Adipocyte (in vitro differentiated cells): ENCODE measurements around the gene CENPP.

ENCODE experiments used
- DNase-seq: peaks from one replicate; pipeline ENCODE4 v3.0.0-alpha.2; 2015; ENCODE audit warnings: low read depth
- H3K27me3 ChIP-seq: replicated peaks from 2 replicates; pipeline ENCODE4 v1.7.0; 2013; ENCODE audit warnings: mild to moderate bottlenecking, low read length, moderate library complexity; ENCODE audit not compliant: control insufficient read depth, insufficient read depth
- H3K36me3 ChIP-seq: 2 replicates; pipeline ENCODE4 v1.7.0; 2013; ENCODE audit warnings: low read length, mild to moderate bottlenecking, moderate library complexity; ENCODE audit not compliant: control insufficient read depth, insufficient read depth, severe bottlenecking
- H3K4me1 ChIP-seq: 2 replicates; pipeline ENCODE4 v1.7.0; 2013; ENCODE audit warnings: mild to moderate bottlenecking, low read length, moderate library complexity; ENCODE audit not compliant: control insufficient read depth, insufficient read depth
- H3K4me3 ChIP-seq: 2 replicates; pipeline ENCODE4 v1.7.0; 2013; ENCODE audit warnings: mild to moderate bottlenecking, low read length, moderate library complexity
- H3K9ac ChIP-seq: 2 replicates; pipeline ENCODE4 v1.7.0; 2013; ENCODE audit warnings: mild to moderate bottlenecking, low read length, moderate library complexity
- H3K9me3 ChIP-seq: 2 replicates; pipeline ENCODE4 v1.7.0; 2013; ENCODE audit warnings: mild to moderate bottlenecking, low read length, moderate library complexity; ENCODE audit not compliant: control insufficient read depth

CENPP gene

GRCh38 chr9:92513349-92513748, 187.6 kb downstream of the CENPP start:
- no peaks in the 10 kb centered on the region for H3K27me3 ChIP-seq
- no peak for DNase-seq
- H3K4me1 ChIP-seq = peaks cover 7% of the 10 kb centered on the region
- H3K36me3 ChIP-seq = peaks cover 30% of the 10 kb centered on the region
- no peaks in the 10 kb centered on the region for H3K9me3 ChIP-seq
- H3K9ac ChIP-seq = no peak overlapping the region
- no peak overlapping the region for H3K4me3 ChIP-seq

GRCh38 chr9:92514635-92515034, 188.9 kb downstream of the CENPP start:
- H3K27me3 ChIP-seq = no peaks in the 10 kb centered on the region
- H3K36me3 ChIP-seq = peaks cover 35% of the 10 kb centered on the region
- H3K9me3 ChIP-seq = no peaks in the 10 kb centered on the region
- no peak for DNase-seq
- no peak overlapping the region for H3K4me3 ChIP-seq
- no peaks in the 10 kb centered on the region for H3K4me1 ChIP-seq
- H3K9ac ChIP-seq = no peak overlapping the region

GRCh38 chr9:92516521-92516920, 190.8 kb downstream of the CENPP start:
- Histone ChIP-seq H3K36me3 (peaks cover 48% of the 10 kb centered on the region), H3K9me3 (no peaks in the 10 kb centered on the region), H3K4me3 (no peak overlapping the region), H3K27me3 (no peaks in the 10 kb centered on the region), H3K9ac (no peak overlapping the region), H3K4me1 (no peaks in the 10 kb centered on the region)
- DNase-seq = no peak

- Histone ChIP-seq H3K36me3 (peaks cover 51% of the 10 kb centered on the region), H3K9me3 (no peaks in the 10 kb centered on the region), H3K4me3 (no peak overlapping the region), H3K9ac (no peak overlapping the region), H3K27me3 (no peaks in the 10 kb centered on the region), H3K4me1 (no peaks in the 10 kb centered on the region)
- no peak for DNase-seq
Measured at GRCh38 chr9:92517046-92517445, 191.3 kb downstream of the CENPP start.

- no peak overlapping the region for H3K4me3 ChIP-seq
- H3K9ac ChIP-seq = no peak overlapping the region
- no peaks in the 10 kb centered on the region for H3K4me1 ChIP-seq
- H3K9me3 ChIP-seq = no peaks in the 10 kb centered on the region
- H3K36me3 ChIP-seq = peaks cover 53% of the 10 kb centered on the region
- no peaks in the 10 kb centered on the region for H3K27me3 ChIP-seq
- DNase-seq = no peak
Measured at GRCh38 chr9:92518199-92518598, 192.4 kb downstream of the CENPP start.

- Histone ChIP-seq H3K9ac (no peak overlapping the region), H3K27me3 (no peaks in the 10 kb centered on the region), H3K9me3 (no peaks in the 10 kb centered on the region), H3K4me1 (no peaks in the 10 kb centered on the region), H3K4me3 (no peak overlapping the region), H3K36me3 (peaks cover 42% of the 10 kb centered on the region)
- no peak for DNase-seq
Measured at GRCh38 chr9:92520837-92521236, 195.1 kb downstream of the CENPP start.

GRCh38 chr9:92522983-92523970, 197.5 kb downstream of the CENPP start:
- no peak for DNase-seq
- Histone ChIP-seq H3K4me1 (no peaks in the 10 kb centered on the region), H3K27me3 (no peaks in the 10 kb centered on the region), H3K9ac (no peak overlapping the region), H3K4me3 (no peak overlapping the region), H3K9me3 (no peaks in the 10 kb centered on the region), H3K36me3 (peaks cover 26% of the 10 kb centered on the region)

GRCh38 chr9:92524881-92525280, 199.1 kb downstream of the CENPP start:
- no peaks in the 10 kb centered on the region for H3K4me1 ChIP-seq
- no peak for DNase-seq
- no peaks in the 10 kb centered on the region for H3K27me3 ChIP-seq
- no peak overlapping the region for H3K4me3 ChIP-seq
- no peaks in the 10 kb centered on the region for H3K9me3 ChIP-seq
- no peak overlapping the region for H3K9ac ChIP-seq
- H3K36me3 ChIP-seq = peaks cover 19% of the 10 kb centered on the region

GRCh38 chr9:92525306-92525705, 199.6 kb downstream of the CENPP start:
- no peaks in the 10 kb centered on the region for H3K27me3 ChIP-seq
- H3K4me3 ChIP-seq = no peak overlapping the region
- no peak overlapping the region for H3K9ac ChIP-seq
- no peaks in the 10 kb centered on the region for H3K4me1 ChIP-seq
- H3K9me3 ChIP-seq = peaks cover under 1% of the 10 kb centered on the region
- H3K36me3 ChIP-seq = peaks cover 19% of the 10 kb centered on the region
- no peak for DNase-seq

- Histone ChIP-seq H3K9ac (no peak overlapping the region), H3K9me3 (peaks cover 6% of the 10 kb centered on the region), H3K27me3 (no peaks in the 10 kb centered on the region), H3K4me1 (no peaks in the 10 kb centered on the region), H3K36me3 (peaks cover 4% of the 10 kb centered on the region), H3K4me3 (no peak overlapping the region)
- no peak for DNase-seq
Measured at GRCh38 chr9:92527291-92527828, 201.6 kb downstream of the CENPP start.

GRCh38 chr9:92527832-92528521, 202.2 kb downstream of the CENPP start:
- Histone ChIP-seq H3K4me1 (no peaks in the 10 kb centered on the region), H3K9me3 (peaks cover 6% of the 10 kb centered on the region), H3K36me3 (no peaks in the 10 kb centered on the region), H3K9ac (no peak overlapping the region), H3K27me3 (no peaks in the 10 kb centered on the region), H3K4me3 (no peak overlapping the region)
- no peak for DNase-seq
